Nephron (organoid): ENCODE results near the gene ENGASE.

Experiments
- H3K27ac Mint-ChIP-seq, 3 experiments: 2 replicates each; pipeline ENCODE4 v1.8.0; 2020; ENCODE audit warnings: mixed read lengths in 3 of 3, mild to moderate bottlenecking in 2 of 3, moderate library complexity in 1 of 3
- H3K27me3 Mint-ChIP-seq: 2 replicates; pipeline ENCODE4 v1.8.0; 2021; ENCODE audit warnings: low read depth, mild to moderate bottlenecking, moderate library complexity, mixed read lengths
- H3K36me3 Mint-ChIP-seq: 2 replicates; pipeline ENCODE4 v1.8.0; 2020; ENCODE audit warnings: low read depth, mixed read lengths
- H3K4me1 Mint-ChIP-seq: 2 replicates; pipeline ENCODE4 v1.8.0; 2020; ENCODE audit warnings: mixed read lengths
- H3K4me3 Mint-ChIP-seq, 3 experiments: 2 replicates each; pipeline ENCODE4 v1.8.0; 2020; ENCODE audit warnings: mild to moderate bottlenecking in 3 of 3, mixed read lengths in 3 of 3, moderate library complexity in 2 of 3
- H3K9me3 Mint-ChIP-seq: 2 replicates; pipeline ENCODE4 v1.8.0; 2020; ENCODE audit warnings: mixed read lengths
- CTCF ChIP-seq, 3 experiments: fragments of 200-600 bp; sonication (generic); IDR thresholded peaks; one replicate each; pipeline ENCODE4 v1.5.0; 2021; ENCODE audit warnings: antibody characterized with exemption in 3 of 3; ENCODE audit not compliant: unreplicated experiment in 3 of 3

The ENGASE gene

GRCh38 chr17:79052131-79052530, 22.5 kb upstream of the ENGASE start:
- H3K9me3 Mint-ChIP-seq = peaks cover 28% of the 10 kb centered on the region
- H3K4me3 Mint-ChIP-seq = no peak overlapping the region
- H3K27me3 Mint-ChIP-seq = peaks cover 47% of the 10 kb centered on the region
- TF ChIP-seq CTCF (IDR thresholded peaks at IDR 0.05; ENCODE audit: unreplicated experiment in 3 of 3) = no peak
- H3K36me3 Mint-ChIP-seq = no peaks in the 10 kb centered on the region
- H3K27ac Mint-ChIP-seq = no peak overlapping the region
- peaks cover 2% of the 10 kb centered on the region for H3K4me1 Mint-ChIP-seq

GRCh38 chr17:79053251-79053925, 21.2 kb upstream of the ENGASE start:
- no peak overlapping the region for H3K4me3 Mint-ChIP-seq

GRCh38 chr17:79054200-79054960, 20.2 kb upstream of the ENGASE start:
- Mint-ChIP-seq H3K36me3 (no peaks in the 10 kb centered on the region), H3K4me3 (no peak overlapping the region), H3K27ac (no peak overlapping the region), H3K27me3 (peaks cover 40% of the 10 kb centered on the region), H3K9me3 (peaks cover 34% of the 10 kb centered on the region), H3K4me1 (no peaks in the 10 kb centered on the region)
- TF ChIP-seq CTCF (IDR thresholded peaks at IDR 0.05; ENCODE audit: unreplicated experiment in 3 of 3) = no peak

More at GRCh38 chr17:79053251-79053925, 21.2 kb upstream of the ENGASE start:
- H3K27ac Mint-ChIP-seq = no peak overlapping the region
- no peaks in the 10 kb centered on the region for H3K4me1 Mint-ChIP-seq
- peaks cover 42% of the 10 kb centered on the region for H3K27me3 Mint-ChIP-seq
- H3K36me3 Mint-ChIP-seq = no peaks in the 10 kb centered on the region
- no peak for TF ChIP-seq CTCF (IDR thresholded peaks at IDR 0.05; ENCODE audit: unreplicated experiment in 3 of 3)
- peaks cover 31% of the 10 kb centered on the region for H3K9me3 Mint-ChIP-seq

GRCh38 chr17:79055197-79055596, 19.4 kb upstream of the ENGASE start:
- no peak for TF ChIP-seq CTCF (IDR thresholded peaks at IDR 0.05; ENCODE audit: unreplicated experiment in 3 of 3)
- H3K4me3 Mint-ChIP-seq = no peak overlapping the region
- H3K9me3 Mint-ChIP-seq = peaks cover 34% of the 10 kb centered on the region
- no peaks in the 10 kb centered on the region for H3K36me3 Mint-ChIP-seq
- no peak overlapping the region for H3K27ac Mint-ChIP-seq
- peaks cover 36% of the 10 kb centered on the region for H3K27me3 Mint-ChIP-seq
- no peaks in the 10 kb centered on the region for H3K4me1 Mint-ChIP-seq

GRCh38 chr17:79057737-79058385, 16.8 kb upstream of the ENGASE start:
- peaks cover 25% of the 10 kb centered on the region for H3K27me3 Mint-ChIP-seq
- H3K4me3 Mint-ChIP-seq = no peak overlapping the region
- peaks cover 24% of the 10 kb centered on the region for H3K9me3 Mint-ChIP-seq
- H3K36me3 Mint-ChIP-seq = no peaks in the 10 kb centered on the region
- no peaks in the 10 kb centered on the region for H3K4me1 Mint-ChIP-seq
- no peak overlapping the region for H3K27ac Mint-ChIP-seq
- TF ChIP-seq CTCF (IDR thresholded peaks at IDR 0.05; ENCODE audit: unreplicated experiment in 3 of 3) = no peak
